ENCODE results near the gene ZBTB11.
"Not testable (repeated sequence)": the region's sequence is repeated elsewhere in the genome, so short reads cannot be mapped to it uniquely, and the experiment has no call there.

Gene ZBTB11

GRCh38 chr3:101639280-101639963 is 37.5 kb downstream of the ZBTB11 start:
- H3K9ac ChIP-seq (ENCODE audit: low read length), result no peak overlapping the region
- no peak overlapping the region for H3K4me3 ChIP-seq (ENCODE audit: low read depth in 1 of 2, low read length in 2 of 2)
- H3K27ac ChIP-seq (ENCODE audit: low read depth, low read length), result no peak overlapping the region
- H3K9me3 ChIP-seq (ENCODE audit: low read length), result no peaks in the 10 kb centered on the region
- no peaks in the 10 kb centered on the region for H3K4me1 ChIP-seq (ENCODE audit: insufficient read depth, low read length)
- H3K27me3 ChIP-seq (ENCODE audit: control insufficient read depth in 1 of 2, insufficient read depth in 2 of 2, low read length in 2 of 2), result no peaks in the 10 kb centered on the region
- H3K36me3 ChIP-seq (ENCODE audit: insufficient read depth, low read length), result no peaks in the 10 kb centered on the region

DNA sequence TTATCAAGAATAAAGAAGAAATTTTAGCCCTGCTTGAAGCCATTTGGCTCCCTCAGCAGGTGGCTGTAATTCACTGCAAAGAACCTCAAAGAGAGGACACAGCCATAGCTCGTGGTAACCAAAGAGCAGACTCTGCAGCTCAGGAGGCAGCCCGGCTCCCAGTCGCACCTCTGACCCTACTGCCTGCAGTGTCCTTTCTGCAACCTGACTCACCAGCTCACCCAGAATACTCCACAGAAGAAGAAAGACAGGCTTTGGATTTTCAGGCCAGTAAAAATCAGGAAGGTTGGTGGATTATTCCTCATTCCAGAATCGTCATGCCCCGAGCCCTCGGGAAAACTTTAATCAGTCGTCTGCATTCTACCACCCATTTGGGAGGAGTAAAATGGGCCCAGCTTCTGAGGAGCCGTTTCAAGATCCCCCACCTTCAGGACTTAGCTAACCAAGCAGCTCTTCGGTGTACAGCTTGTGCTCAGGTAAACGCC is 38.6 kb downstream of the ZBTB11 start:
- Histone ChIP-seq H3K27me3 (ENCODE audit: control insufficient read depth in 1 of 2, insufficient read depth in 2 of 2, low read length in 2 of 2) (no peaks in the 10 kb centered on the region), H3K4me3 (ENCODE audit: low read depth in 1 of 2, low read length in 2 of 2) (no peak overlapping the region), H3K36me3 (ENCODE audit: insufficient read depth, low read length) (no peaks in the 10 kb centered on the region), H3K27ac (ENCODE audit: low read depth, low read length) (no peak overlapping the region), H3K9ac (ENCODE audit: low read length) (no peak overlapping the region), H3K9me3 (ENCODE audit: low read length) (no peaks in the 10 kb centered on the region), H3K4me1 (ENCODE audit: insufficient read depth, low read length) (no peaks in the 10 kb centered on the region)

DNA sequence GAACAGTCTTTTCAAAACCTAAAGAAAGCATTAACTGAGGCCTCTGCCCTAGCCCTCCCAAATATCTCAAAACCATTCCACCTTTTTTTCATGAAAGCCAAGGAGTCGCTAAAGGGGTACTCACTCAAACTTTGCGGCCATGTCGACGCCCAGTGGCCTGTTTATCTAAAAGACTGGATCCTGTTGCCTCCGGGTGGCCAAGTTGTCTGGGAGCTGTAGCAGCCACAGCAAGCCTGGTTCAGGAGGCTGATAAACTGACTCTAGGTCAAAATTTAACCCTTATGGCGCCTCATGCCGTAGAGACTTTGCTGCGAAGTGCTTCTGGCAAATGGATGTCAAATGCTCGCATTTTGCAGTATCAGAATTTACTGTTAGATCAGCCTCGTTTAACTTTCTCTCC is 39.5 kb downstream of the ZBTB11 start:
- H3K4me1 ChIP-seq (ENCODE audit: insufficient read depth, low read length), result no peaks in the 10 kb centered on the region
- no peak overlapping the region for H3K27ac ChIP-seq (ENCODE audit: low read depth, low read length)
- no peaks in the 10 kb centered on the region for H3K9me3 ChIP-seq (ENCODE audit: low read length)
- no peak overlapping the region for H3K4me3 ChIP-seq (ENCODE audit: low read depth in 1 of 2, low read length in 2 of 2)
- no peaks in the 10 kb centered on the region for H3K36me3 ChIP-seq (ENCODE audit: insufficient read depth, low read length)
- no peaks in the 10 kb centered on the region for H3K27me3 ChIP-seq (ENCODE audit: control insufficient read depth in 1 of 2, insufficient read depth in 2 of 2, low read length in 2 of 2)
- H3K9ac ChIP-seq (ENCODE audit: low read length), result no peak overlapping the region

GRCh38 chr3:101635954-101636798 is 40.8 kb downstream of the ZBTB11 start:
- no peak overlapping the region for H3K4me3 ChIP-seq (ENCODE audit: low read depth in 1 of 2, low read length in 2 of 2)

DNA sequence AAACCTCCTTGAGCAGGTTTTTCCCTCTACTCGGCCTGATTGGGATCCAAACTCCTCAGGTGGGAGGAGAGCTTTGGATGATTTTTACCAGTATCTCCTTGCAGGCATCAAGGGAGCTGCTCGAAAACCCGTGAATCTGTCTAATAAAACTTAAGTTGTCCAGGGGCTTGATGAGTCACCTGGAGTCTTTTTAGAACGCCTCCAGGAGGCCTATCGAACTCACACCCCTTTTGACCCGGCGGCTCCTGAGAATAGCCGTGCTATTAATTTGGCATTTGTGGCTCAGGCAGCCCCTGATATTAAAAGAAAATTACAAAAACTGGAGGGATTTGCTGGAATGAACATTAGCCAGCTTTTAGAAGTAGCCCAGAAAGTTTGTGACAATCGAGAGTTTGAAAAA is 41.6 kb downstream of the ZBTB11 start:
- Histone ChIP-seq H3K9me3 (ENCODE audit: low read length) (no peaks in the 10 kb centered on the region), H3K36me3 (ENCODE audit: insufficient read depth, low read length) (no peaks in the 10 kb centered on the region), H3K4me3 (ENCODE audit: low read depth in 1 of 2, low read length in 2 of 2) (no peak overlapping the region), H3K4me1 (ENCODE audit: insufficient read depth, low read length) (no peaks in the 10 kb centered on the region), H3K27me3 (ENCODE audit: control insufficient read depth in 1 of 2, insufficient read depth in 2 of 2, low read length in 2 of 2) (no peaks in the 10 kb centered on the region), H3K9ac (ENCODE audit: low read length) (no peak overlapping the region), H3K27ac (ENCODE audit: low read depth, low read length) (no peak overlapping the region)

More at GRCh38 chr3:101635954-101636798, 40.8 kb downstream of the ZBTB11 start:
- Histone ChIP-seq H3K27ac (ENCODE audit: low read depth, low read length) (no peak overlapping the region), H3K9ac (ENCODE audit: low read length) (no peak overlapping the region), H3K27me3 (ENCODE audit: control insufficient read depth in 1 of 2, insufficient read depth in 2 of 2, low read length in 2 of 2) (no peaks in the 10 kb centered on the region), H3K9me3 (ENCODE audit: low read length) (no peaks in the 10 kb centered on the region), H3K36me3 (ENCODE audit: insufficient read depth, low read length) (no peaks in the 10 kb centered on the region), H3K4me1 (ENCODE audit: insufficient read depth, low read length) (no peaks in the 10 kb centered on the region)

- no peaks in the 10 kb centered on the region for H3K36me3 ChIP-seq (ENCODE audit: insufficient read depth, low read length)
- no peaks in the 10 kb centered on the region for H3K4me1 ChIP-seq (ENCODE audit: insufficient read depth, low read length)
- H3K9ac ChIP-seq (ENCODE audit: low read length), result no peak overlapping the region
- H3K27ac ChIP-seq (ENCODE audit: low read depth, low read length), result no peak overlapping the region
- H3K27me3 ChIP-seq (ENCODE audit: control insufficient read depth in 1 of 2, insufficient read depth in 2 of 2, low read length in 2 of 2), result no peaks in the 10 kb centered on the region
- H3K9me3 ChIP-seq (ENCODE audit: low read length), result no peaks in the 10 kb centered on the region
- H3K4me3 ChIP-seq (ENCODE audit: low read depth in 1 of 2, low read length in 2 of 2), result no peak overlapping the region
Observed at GRCh38 chr3:101634591-101635196, 42.2 kb downstream of the ZBTB11 start.

GRCh38 chr3:101633186-101633585 is 43.7 kb downstream of the ZBTB11 start:
- Histone ChIP-seq H3K4me3 (ENCODE audit: low read depth in 1 of 2, low read length in 2 of 2) (no peak overlapping the region), H3K9me3 (ENCODE audit: low read length) (no peaks in the 10 kb centered on the region), H3K27ac (ENCODE audit: low read depth, low read length) (no peak overlapping the region), H3K9ac (ENCODE audit: low read length) (no peak overlapping the region), H3K4me1 (ENCODE audit: insufficient read depth, low read length) (no peaks in the 10 kb centered on the region), H3K36me3 (ENCODE audit: insufficient read depth, low read length) (no peaks in the 10 kb centered on the region), H3K27me3 (ENCODE audit: control insufficient read depth in 1 of 2, insufficient read depth in 2 of 2, low read length in 2 of 2) (no peaks in the 10 kb centered on the region)

DNA sequence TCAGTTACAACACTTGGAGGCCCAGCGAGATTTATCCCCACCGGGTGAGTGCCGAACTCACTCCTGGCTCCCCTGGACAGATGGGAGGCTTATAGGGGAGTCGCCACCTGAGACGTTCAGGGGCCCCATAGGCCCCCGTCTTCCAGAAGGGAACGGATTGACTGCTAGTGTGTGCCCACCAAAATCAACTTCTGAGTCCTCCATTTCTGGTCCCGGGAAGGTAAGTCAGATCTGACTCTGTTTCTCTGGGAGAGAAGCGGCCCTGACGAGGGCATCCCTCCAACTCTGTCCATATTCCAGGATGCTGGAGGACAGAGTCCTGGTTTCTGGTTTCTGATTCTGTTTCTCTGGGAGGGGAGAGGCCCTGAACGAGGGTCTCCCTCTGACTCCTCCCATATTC is 44.3 kb downstream of the ZBTB11 start:
- no peaks in the 10 kb centered on the region for H3K4me1 ChIP-seq (ENCODE audit: insufficient read depth, low read length)
- no peaks in the 10 kb centered on the region for H3K27me3 ChIP-seq (ENCODE audit: control insufficient read depth in 1 of 2, insufficient read depth in 2 of 2, low read length in 2 of 2)

GRCh38 chr3:101631959-101632358 is 45.0 kb downstream of the ZBTB11 start:
- H3K4me1 ChIP-seq (ENCODE audit: insufficient read depth, low read length); H3K9me3 ChIP-seq (ENCODE audit: low read length); H3K27ac ChIP-seq (ENCODE audit: low read depth, low read length); H3K27me3 ChIP-seq (ENCODE audit: control insufficient read depth in 1 of 2, insufficient read depth in 2 of 2, low read length in 2 of 2); H3K9ac ChIP-seq (ENCODE audit: low read length); H3K4me3 ChIP-seq (ENCODE audit: low read depth in 1 of 2, low read length in 2 of 2); H3K36me3 ChIP-seq (ENCODE audit: insufficient read depth, low read length): not testable (repeated sequence)

More for the DNA sequence above, 44.3 kb downstream of the ZBTB11 start:
- H3K4me3 ChIP-seq (ENCODE audit: low read depth in 1 of 2, low read length in 2 of 2), result no peak overlapping the region
- no peak overlapping the region for H3K9ac ChIP-seq (ENCODE audit: low read length)
- no peak overlapping the region for H3K27ac ChIP-seq (ENCODE audit: low read depth, low read length)
- no peaks in the 10 kb centered on the region for H3K36me3 ChIP-seq (ENCODE audit: insufficient read depth, low read length)
- no peaks in the 10 kb centered on the region for H3K9me3 ChIP-seq (ENCODE audit: low read length)

DNA sequence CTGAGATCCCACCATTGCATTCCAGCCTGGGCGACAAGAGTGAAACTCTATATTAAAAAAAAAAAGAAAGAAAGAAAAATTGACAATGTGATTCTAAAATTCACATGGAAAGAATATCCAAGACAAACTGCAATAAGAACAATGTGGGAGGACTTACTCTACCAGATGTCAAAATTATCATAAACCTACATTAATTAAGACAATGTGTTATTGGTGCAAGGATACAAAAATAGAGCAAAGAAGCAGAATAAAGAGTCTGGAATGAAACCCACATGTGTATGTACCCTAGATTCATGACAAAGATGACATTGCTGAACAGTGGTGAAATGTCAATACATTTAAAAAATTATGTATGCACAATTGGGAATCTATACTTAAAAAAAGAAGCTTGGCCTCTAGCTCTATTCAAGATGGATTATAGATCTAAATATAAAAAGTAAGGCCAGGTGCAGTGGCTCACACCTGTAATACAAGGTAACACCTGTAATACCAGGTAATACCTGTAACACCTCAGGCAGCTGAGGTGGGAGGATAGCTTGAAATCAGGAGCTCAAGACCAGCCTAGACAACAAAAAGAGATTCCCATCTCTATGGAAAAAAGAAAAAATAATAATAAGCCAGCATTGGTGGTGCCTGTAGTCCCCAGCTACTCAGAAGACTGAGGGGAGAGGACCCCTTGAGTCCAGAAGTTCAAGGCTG is 45.7 kb downstream of the ZBTB11 start:
- Histone ChIP-seq H3K27me3 (ENCODE audit: control insufficient read depth in 1 of 2, insufficient read depth in 2 of 2, low read length in 2 of 2) (no peaks in the 10 kb centered on the region), H3K9ac (ENCODE audit: low read length) (no peak overlapping the region), H3K4me3 (ENCODE audit: low read depth in 1 of 2, low read length in 2 of 2) (no peak overlapping the region), H3K9me3 (ENCODE audit: low read length) (no peaks in the 10 kb centered on the region), H3K4me1 (ENCODE audit: insufficient read depth, low read length) (no peaks in the 10 kb centered on the region), H3K36me3 (ENCODE audit: insufficient read depth, low read length) (no peaks in the 10 kb centered on the region), H3K27ac (ENCODE audit: low read depth, low read length) (no peak overlapping the region)

DNA sequence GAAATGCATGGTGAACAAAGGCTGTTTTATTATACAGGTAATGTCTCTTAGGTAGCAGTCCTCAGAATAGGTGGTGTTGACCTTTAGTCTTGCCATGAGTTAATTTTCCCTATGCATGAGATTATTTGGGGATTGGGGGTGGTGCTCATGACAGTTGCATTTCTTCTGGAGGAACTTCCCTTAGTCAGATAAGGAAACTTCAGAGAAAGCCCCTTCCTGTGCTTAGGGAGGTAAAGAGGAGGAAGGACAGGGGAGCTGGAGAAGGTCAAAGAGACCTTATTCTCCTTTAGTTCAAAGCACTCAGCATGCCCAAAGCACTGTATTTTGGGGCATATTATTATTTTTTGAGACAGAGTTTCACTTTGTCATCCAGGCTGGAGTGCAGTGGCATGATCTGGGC is 47.7 kb downstream of the ZBTB11 start:
- Histone ChIP-seq H3K27me3 (ENCODE audit: control insufficient read depth in 1 of 2, insufficient read depth in 2 of 2, low read length in 2 of 2) (no peaks in the 10 kb centered on the region), H3K36me3 (ENCODE audit: insufficient read depth, low read length) (no peaks in the 10 kb centered on the region), H3K9me3 (ENCODE audit: low read length) (no peaks in the 10 kb centered on the region), H3K27ac (ENCODE audit: low read depth, low read length) (no peak overlapping the region), H3K4me3 (ENCODE audit: low read depth in 1 of 2, low read length in 2 of 2) (no peak overlapping the region), H3K9ac (ENCODE audit: low read length) (no peak overlapping the region), H3K4me1 (ENCODE audit: insufficient read depth, low read length) (no peaks in the 10 kb centered on the region)
